Measurements from ENCODE around the gene CPPED1.

CPPED1 gene

DNA sequence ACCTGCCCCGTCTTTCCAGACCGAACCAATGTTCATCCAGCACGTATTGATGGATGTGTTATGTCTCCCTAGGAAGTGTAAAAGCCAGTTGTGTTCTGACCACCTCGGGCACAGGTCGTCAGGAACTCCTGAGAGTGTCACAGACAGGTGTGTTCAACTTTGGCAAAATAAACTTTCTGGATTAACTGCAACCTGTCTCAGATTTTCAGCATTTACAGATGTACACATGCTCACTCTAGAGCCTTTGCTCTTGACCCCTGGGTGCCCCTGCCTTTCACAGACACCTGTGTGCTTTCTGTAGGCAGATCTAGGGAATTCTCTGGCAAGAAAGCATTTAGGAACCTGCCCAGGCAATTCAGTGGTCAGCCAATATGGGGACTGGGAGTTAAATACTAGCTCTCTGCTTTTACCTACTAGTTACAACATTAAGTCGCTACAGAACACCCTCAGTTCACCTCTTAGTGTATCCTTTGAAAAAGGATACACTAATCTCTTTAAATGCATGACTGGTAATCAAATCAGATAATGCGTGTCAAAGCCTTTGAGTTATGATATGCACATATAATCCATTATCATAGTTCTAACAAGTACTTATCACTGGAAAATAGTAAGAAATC lies 188.9 kb downstream of the CPPED1 start:
- in situ Hi-C loops (cut with HindIII; ENCODE audit: low sequenced_read_pairs): no loop called here
- no peak for DNase-seq (ENCODE audit: low read depth, low spot score)

DNA sequence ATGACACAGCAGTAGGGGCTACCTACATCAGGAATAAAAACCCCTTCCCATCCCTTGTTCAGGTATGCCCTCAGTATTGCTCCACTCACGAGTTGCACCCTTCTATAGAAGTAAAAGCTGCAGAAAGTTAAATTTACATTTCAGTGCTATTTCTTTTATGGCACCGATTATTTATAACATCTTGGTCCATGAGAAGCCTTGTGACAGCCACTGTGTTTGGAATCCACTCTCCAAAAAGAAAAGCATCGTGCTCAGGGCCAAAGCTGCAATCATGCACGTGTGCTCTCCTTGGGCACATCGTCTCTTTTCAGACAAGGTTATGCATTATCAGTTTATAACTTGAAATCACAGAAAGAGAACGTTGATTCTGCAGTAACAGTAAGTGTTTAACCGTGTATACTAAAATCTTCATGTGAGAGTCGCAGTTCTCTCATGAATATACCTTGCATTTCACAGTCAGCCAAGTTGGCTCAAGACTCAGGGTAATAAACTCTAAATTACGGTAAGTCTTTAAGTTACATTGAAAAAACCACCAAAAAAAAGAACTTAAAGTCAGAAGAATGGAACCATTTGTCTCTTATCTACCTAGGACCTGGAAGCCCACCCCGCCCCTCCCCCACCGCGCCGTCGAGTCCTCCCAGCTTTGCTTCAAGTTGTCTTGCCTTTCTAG lies 189.6 kb downstream of the CPPED1 start:
- DNase-seq (ENCODE audit: low read depth, low spot score): no peak
- no peak overlapping the region for H3K4me3 ChIP-seq (ENCODE audit: low read depth, low read length)
- in situ Hi-C loops (cut with HindIII; ENCODE audit: low sequenced_read_pairs): no loop called here
- TF ChIP-seq CTCF (IDR thresholded peaks at IDR 0.05; ENCODE audit: low read depth, low read length): no peak

More for the DNA sequence above, 188.9 kb downstream of the CPPED1 start:
- no peak overlapping the region for H3K4me3 ChIP-seq (ENCODE audit: low read depth, low read length)
- no peak for TF ChIP-seq CTCF (IDR thresholded peaks at IDR 0.05; ENCODE audit: low read depth, low read length)

DNA sequence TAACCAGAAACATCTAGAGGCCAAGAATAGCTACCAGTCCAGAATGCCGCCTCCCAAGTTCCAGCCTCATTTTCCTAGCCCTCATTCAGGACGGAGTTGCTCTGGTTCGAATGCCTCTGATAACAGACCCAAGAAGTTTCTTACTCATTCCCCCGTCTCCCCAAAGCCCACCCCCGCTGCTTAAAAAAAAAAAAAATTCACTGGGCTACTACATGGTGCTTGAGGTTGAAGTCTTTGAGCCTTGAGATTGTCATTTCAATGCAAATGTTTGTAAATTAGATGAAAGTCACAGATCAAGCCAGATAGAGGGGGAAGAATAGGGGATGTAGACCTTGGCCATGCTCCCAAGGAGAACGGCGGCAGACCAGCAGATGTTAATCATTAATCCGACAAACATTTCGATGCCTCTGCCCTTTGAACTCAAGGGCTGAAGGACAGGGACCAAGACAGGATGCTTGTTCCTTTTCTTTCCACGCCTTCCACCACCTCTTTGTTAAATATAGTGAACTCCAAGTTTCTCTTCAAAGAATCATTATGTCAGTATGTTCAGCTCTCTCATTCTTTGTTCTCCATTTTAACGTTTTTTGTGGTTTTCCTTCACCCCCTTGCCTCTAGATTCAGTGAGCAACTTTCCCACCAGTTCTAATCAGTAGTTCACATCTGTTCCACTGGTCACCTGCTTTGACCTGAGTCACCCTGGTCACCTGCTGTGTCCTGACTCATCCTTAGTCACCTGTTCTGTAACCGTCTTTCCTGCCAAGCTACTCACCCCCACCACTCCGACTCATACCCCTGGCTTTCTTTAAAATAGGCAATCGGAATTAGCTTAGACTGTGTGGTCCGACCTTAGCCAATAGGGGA lies 190.3 kb downstream of the CPPED1 start:
- TF ChIP-seq CTCF (IDR thresholded peaks at IDR 0.05; ENCODE audit: low read depth, low read length): no peak

DNA sequence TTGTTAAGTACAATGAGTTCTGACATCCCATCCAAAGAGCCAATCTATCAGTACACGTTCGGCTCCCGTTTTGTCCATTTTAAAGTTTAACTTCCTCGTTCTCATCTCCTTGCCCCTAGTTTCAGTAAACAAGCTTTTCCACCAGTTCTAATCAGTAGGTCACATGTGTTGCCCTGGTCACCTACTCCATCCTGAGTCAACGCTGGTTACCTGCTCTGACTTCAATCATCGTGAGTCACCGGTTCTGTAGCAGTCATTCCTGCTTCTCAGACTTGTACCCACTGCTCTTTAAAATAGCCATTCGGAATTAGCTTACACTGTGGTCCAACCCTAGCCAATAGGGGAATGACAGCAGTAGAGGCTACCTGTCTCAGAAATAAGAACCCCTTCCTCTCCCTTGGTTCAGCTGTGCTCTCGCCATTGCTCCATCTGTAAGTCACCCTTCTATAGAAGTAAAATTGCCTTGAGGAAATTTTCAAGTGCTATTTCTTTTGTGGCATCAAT lies 191.0 kb downstream of the CPPED1 start:
- DNase-seq (ENCODE audit: low read depth, low spot score): no peak
- H3K4me3 ChIP-seq (ENCODE audit: low read depth, low read length): no peak overlapping the region
- in situ Hi-C loops (cut with HindIII; ENCODE audit: low sequenced_read_pairs): no loop called here
- no peak for TF ChIP-seq CTCF (IDR thresholded peaks at IDR 0.05; ENCODE audit: low read depth, low read length)

More for the DNA sequence above, 190.3 kb downstream of the CPPED1 start:
- H3K4me3 ChIP-seq (ENCODE audit: low read depth, low read length): no peak overlapping the region
- DNase-seq (ENCODE audit: low read depth, low spot score): peak; percentile 78
- in situ Hi-C loops (cut with HindIII; ENCODE audit: low sequenced_read_pairs): no loop called here

DNA sequence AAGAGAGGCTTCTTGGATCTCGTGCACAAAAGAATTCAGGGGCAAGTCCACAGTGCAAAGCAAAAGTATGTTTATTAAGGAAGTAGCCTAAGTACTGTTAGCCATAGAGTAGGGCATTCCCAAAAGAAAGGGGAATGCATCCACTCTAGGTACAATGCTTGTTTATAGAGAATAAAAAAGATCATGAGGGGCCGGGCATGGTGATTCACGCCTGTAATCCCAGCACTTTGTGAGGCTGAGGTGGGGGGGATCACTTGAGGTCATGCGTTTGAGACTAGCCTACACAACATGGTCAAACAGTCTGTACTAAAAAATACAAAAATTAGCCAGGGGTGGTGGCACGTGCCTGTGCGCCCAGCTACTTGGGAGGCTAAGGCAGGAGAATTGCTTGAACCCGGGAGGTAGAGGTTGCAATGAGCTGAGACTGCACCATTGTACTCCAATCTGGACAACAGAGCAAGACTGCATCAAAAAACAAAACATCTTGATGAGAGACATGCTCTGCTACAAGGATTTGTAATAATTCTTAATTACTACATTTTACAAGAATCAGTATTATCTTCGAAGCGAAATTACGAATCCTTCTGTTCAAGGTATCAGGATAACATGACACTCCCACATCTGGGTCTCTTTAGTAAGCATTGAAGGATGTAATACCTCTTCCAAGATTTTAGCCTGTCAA lies 191.6 kb downstream of the CPPED1 start:
- in situ Hi-C loops (cut with HindIII; ENCODE audit: low sequenced_read_pairs): no loop called here
- TF ChIP-seq CTCF (IDR thresholded peaks at IDR 0.05; ENCODE audit: low read depth, low read length): no peak
- H3K4me3 ChIP-seq (ENCODE audit: low read depth, low read length): no peak overlapping the region
- DNase-seq (ENCODE audit: low read depth, low spot score): no peak

- H3K4me3 ChIP-seq (ENCODE audit: low read depth, low read length): no peak overlapping the region
- DNase-seq (ENCODE audit: low read depth, low spot score): no peak
- in situ Hi-C loops (cut with HindIII; ENCODE audit: low sequenced_read_pairs): no loop called here
- no peak for TF ChIP-seq CTCF (IDR thresholded peaks at IDR 0.05; ENCODE audit: low read depth, low read length)
Observed at GRCh38 chr16:12611006-12611477, 192.6 kb downstream of the CPPED1 start.

Data from astrocyte of the spinal cord (primary cell).